Measurements from ENCODE around the gene POU4F3.

The POU4F3 gene

DNA sequence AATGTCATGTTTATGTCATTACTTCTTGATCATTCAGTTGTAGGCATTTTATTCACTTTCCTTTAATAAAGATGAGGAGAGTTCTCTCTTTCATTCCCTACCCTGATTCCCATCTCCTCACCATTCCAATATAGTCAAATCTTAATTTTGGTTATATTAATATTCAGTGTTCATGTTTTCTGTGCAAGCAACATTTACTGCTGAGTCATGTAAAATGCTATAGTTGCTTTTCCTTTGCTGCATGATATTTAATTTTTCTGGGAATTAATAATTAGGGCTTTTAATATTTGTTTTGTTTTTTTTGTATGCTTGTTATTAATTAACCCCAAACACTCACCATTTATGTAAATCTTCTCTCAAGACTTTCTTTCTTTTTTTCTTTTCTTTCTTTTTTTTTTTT, 18.5 kb downstream of the POU4F3 start:
- H3K36me3 ChIP-seq (ENCODE audit: control insufficient read depth, insufficient read depth, low read length): no peaks in the 10 kb centered on the region
- no peak overlapping the region for H3K4me3 ChIP-seq (ENCODE audit: insufficient read depth, low read depth, low read length)
- H3K27ac ChIP-seq (ENCODE audit: insufficient read depth, low read depth, low read length, poor library complexity, severe bottlenecking): no peak overlapping the region
- H3K27me3 ChIP-seq (ENCODE audit: control insufficient read depth, insufficient read depth, low read length, poor library complexity, severe bottlenecking): no peaks in the 10 kb centered on the region
- no peaks in the 10 kb centered on the region for H3K9me3 ChIP-seq (ENCODE audit: control insufficient read depth, low read length)
- H3K4me1 ChIP-seq (ENCODE audit: control insufficient read depth, insufficient read depth, low read length): no peaks in the 10 kb centered on the region

DNA sequence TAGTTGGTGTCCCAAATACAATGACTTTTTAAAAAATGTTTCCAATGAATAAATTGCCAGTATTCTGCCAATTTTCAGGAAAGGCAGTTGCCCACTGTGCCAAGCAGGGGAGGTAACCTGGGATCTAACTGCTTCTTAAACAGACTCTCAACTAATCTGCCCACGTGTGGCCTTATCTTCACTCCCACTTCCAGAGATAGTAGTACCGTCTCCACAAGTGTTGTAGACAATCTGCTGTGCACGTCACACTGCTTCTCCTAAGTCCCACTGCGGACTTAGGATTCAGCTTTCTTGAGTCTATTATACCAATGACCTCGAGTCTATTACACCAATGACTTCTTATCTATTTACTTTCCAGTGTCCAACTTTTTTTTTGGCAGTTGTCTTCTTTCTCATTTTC, 21.2 kb downstream of the POU4F3 start:
- WGBS, 2 experiments: 89% methylated on average over 5 of the region's 5 CpGs
- Histone ChIP-seq H3K4me1 (ENCODE audit: control insufficient read depth, insufficient read depth, low read length) (no peaks in the 10 kb centered on the region), H3K27me3 (ENCODE audit: control insufficient read depth, insufficient read depth, low read length, poor library complexity, severe bottlenecking) (no peaks in the 10 kb centered on the region), H3K27ac (ENCODE audit: insufficient read depth, low read depth, low read length, poor library complexity, severe bottlenecking) (no peak overlapping the region), H3K36me3 (ENCODE audit: control insufficient read depth, insufficient read depth, low read length) (no peaks in the 10 kb centered on the region), H3K4me3 (ENCODE audit: insufficient read depth, low read depth, low read length) (no peak overlapping the region), H3K9me3 (ENCODE audit: control insufficient read depth, low read length) (no peaks in the 10 kb centered on the region)

DNA sequence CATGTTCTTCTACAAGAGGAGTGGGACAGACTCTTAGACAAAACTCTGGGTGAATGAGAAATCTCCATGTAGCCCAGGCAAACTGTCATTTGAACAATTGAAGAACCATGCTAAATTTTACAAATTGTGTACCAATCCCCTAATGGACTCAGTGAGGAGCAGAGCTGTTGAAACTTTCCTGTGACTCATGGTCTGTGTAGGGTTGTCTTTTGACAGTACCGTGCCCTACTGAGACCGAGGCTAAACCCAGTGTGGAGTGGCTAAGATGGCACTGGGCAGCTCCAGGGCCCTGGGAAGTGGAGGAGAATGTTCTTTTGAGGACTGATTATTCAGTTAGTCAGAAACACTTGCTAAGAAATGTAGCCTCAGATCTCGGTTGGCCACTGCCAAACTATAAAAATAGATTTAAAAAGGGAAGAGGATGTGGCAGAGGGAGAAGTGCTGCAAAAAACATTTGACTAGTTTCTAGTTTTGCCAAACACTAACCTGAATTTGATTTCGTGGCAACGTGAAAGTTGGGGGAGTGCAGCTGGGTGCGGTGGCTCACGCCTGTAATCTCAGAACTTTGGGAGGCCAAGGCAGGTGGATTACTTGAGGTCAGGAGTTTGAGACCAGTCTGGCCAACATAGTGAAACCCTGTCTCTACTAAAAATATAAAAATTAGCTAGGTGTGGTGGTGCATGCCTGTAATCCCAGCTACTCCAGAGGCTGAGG, 24.7 kb downstream of the POU4F3 start:
- WGBS, 2 experiments: 92 to 94% methylated on average over 7 of the region's 7 CpGs
- H3K4me3 ChIP-seq (ENCODE audit: insufficient read depth, low read depth, low read length): no peak overlapping the region
- no peaks in the 10 kb centered on the region for H3K36me3 ChIP-seq (ENCODE audit: control insufficient read depth, insufficient read depth, low read length)
- H3K27me3 ChIP-seq (ENCODE audit: control insufficient read depth, insufficient read depth, low read length, poor library complexity, severe bottlenecking): no peaks in the 10 kb centered on the region
- H3K27ac ChIP-seq (ENCODE audit: insufficient read depth, low read depth, low read length, poor library complexity, severe bottlenecking): no peak overlapping the region
- H3K4me1 ChIP-seq (ENCODE audit: control insufficient read depth, insufficient read depth, low read length): no peaks in the 10 kb centered on the region
- H3K9me3 ChIP-seq (ENCODE audit: control insufficient read depth, low read length): no peaks in the 10 kb centered on the region

DNA sequence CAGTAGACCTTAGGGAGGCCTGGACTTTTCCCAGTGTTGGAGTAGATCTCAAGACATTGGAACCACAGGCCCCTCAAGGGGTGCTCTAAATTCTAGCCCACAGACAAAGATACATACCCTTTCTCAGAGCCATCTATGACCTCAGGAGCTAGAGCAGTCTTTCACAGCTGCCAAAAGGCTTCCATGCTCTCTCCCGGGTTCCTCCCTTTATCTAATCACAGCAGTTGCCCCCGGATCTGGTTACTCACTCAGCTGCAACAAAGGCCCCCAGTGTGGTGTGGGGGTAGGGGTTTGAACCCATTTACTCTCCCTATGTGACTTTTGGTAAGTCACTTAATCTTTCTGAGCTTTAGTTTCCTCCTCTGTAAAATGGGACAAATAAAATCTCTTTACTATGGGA, 27.0 kb downstream of the POU4F3 start:
- H3K36me3 ChIP-seq (ENCODE audit: control insufficient read depth, insufficient read depth, low read length): no peaks in the 10 kb centered on the region
- no peaks in the 10 kb centered on the region for H3K4me1 ChIP-seq (ENCODE audit: control insufficient read depth, insufficient read depth, low read length)
- no peak overlapping the region for H3K27ac ChIP-seq (ENCODE audit: insufficient read depth, low read depth, low read length, poor library complexity, severe bottlenecking)
- no peak overlapping the region for H3K4me3 ChIP-seq (ENCODE audit: insufficient read depth, low read depth, low read length)
- no peaks in the 10 kb centered on the region for H3K9me3 ChIP-seq (ENCODE audit: control insufficient read depth, low read length)
- H3K27me3 ChIP-seq (ENCODE audit: control insufficient read depth, insufficient read depth, low read length, poor library complexity, severe bottlenecking): no peaks in the 10 kb centered on the region
- WGBS, 2 experiments: 5 to 14% methylated on average over 2 of the region's 2 CpGs

DNA sequence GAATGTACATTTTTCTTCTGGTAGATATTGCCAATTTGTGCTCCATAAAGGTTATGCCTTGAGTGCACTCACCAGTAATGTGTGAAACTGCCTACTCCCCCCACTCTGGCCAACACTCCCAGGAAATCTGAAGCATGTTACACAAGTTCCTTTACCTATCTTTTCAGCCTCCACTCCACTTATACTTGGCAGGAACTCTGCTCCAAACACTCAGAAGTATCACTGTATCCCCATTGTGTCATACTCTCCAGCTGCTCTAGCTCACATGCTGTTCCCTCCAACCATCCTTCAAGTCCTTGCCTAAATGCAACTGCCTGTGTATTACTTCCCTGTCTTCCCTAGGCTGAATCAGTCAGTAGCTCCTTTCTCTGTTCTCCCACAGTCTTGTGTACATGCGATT, 28.3 kb downstream of the POU4F3 start:
- WGBS, 2 experiments: 75 to 96% methylated on average over 1 of the region's 1 CpG
- H3K27me3 ChIP-seq (ENCODE audit: control insufficient read depth, insufficient read depth, low read length, poor library complexity, severe bottlenecking): no peaks in the 10 kb centered on the region
- no peak overlapping the region for H3K27ac ChIP-seq (ENCODE audit: insufficient read depth, low read depth, low read length, poor library complexity, severe bottlenecking)
- no peaks in the 10 kb centered on the region for H3K36me3 ChIP-seq (ENCODE audit: control insufficient read depth, insufficient read depth, low read length)
- no peak overlapping the region for H3K4me3 ChIP-seq (ENCODE audit: insufficient read depth, low read depth, low read length)
- no peaks in the 10 kb centered on the region for H3K9me3 ChIP-seq (ENCODE audit: control insufficient read depth, low read length)
- no peaks in the 10 kb centered on the region for H3K4me1 ChIP-seq (ENCODE audit: control insufficient read depth, insufficient read depth, low read length)

DNA sequence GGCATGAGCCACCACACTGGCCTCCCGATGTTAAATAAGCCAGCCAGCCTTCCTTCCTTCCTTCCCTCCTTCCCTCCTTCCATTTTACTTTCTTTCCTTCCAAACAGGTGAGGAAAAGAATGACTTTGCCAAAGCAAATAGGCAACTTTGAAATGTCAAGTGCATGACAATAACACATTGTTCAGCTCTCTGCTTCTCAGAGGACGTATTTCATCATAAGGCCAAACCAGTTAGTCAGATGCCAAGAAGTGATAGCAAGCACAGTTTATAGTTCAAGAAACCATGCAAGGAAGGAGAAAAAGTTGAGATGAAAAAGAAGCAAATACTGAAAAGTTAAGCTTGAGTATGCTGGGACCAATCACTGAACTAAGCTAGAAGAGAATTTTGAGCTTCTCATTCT, 29.5 kb downstream of the POU4F3 start:
- H3K4me1 ChIP-seq (ENCODE audit: control insufficient read depth, insufficient read depth, low read length): no peaks in the 10 kb centered on the region
- no peak overlapping the region for H3K4me3 ChIP-seq (ENCODE audit: insufficient read depth, low read depth, low read length)
- H3K27ac ChIP-seq (ENCODE audit: insufficient read depth, low read depth, low read length, poor library complexity, severe bottlenecking): no peak overlapping the region
- H3K36me3 ChIP-seq (ENCODE audit: control insufficient read depth, insufficient read depth, low read length): no peaks in the 10 kb centered on the region
- 87 to 89% methylated on average over 2 of the region's 2 CpGs for WGBS, 2 experiments
- no peaks in the 10 kb centered on the region for H3K9me3 ChIP-seq (ENCODE audit: control insufficient read depth, low read length)
- no peaks in the 10 kb centered on the region for H3K27me3 ChIP-seq (ENCODE audit: control insufficient read depth, insufficient read depth, low read length, poor library complexity, severe bottlenecking)

DNA sequence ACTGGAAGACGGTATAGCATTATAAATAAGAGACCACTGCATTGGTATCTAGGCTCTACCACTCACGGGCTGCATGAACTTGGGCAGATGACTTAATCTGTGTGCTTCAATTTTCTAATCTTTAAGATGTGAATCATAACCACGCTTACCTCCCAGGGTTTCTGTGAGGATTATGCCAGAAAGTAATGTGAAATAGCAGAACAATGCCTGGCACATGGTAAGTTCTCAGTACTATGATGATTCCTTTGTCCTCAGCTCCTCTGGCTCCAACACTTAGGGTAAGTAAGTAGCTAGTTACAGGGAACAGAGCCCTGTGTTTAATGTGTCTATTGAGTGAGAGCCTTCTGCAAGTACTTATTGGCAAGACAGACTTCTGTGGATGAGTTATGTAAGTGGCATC, 31.1 kb downstream of the POU4F3 start:
- Histone ChIP-seq H3K4me3 (ENCODE audit: insufficient read depth, low read depth, low read length) (no peak overlapping the region), H3K36me3 (ENCODE audit: control insufficient read depth, insufficient read depth, low read length) (no peaks in the 10 kb centered on the region), H3K27ac (ENCODE audit: insufficient read depth, low read depth, low read length, poor library complexity, severe bottlenecking) (no peak overlapping the region), H3K27me3 (ENCODE audit: control insufficient read depth, insufficient read depth, low read length, poor library complexity, severe bottlenecking) (no peaks in the 10 kb centered on the region), H3K4me1 (ENCODE audit: control insufficient read depth, insufficient read depth, low read length) (no peaks in the 10 kb centered on the region), H3K9me3 (ENCODE audit: control insufficient read depth, low read length) (no peaks in the 10 kb centered on the region)
- WGBS, 2 experiments: 92 to 100% methylated on average over 3 of the region's 3 CpGs

DNA sequence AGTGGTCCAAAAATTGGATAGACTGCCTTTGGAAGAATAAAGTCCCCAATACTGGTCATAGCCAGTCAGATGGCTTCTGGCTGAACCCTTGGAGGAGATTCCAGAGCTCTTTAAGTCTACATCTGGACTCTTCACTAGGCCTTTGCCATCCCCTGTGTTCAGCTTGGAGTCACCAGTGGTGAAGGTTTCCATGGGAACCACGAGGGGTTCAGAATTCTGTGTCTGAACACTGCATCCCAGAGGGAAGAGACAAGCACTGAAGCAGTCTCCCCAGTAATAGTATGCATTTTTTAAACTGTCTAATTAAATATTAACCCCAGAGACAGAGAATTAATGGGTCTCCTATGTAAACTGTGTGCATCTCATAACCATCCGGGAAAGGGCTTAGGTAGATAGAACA, 38.2 kb downstream of the POU4F3 start:
- Histone ChIP-seq H3K27me3 (ENCODE audit: control insufficient read depth, insufficient read depth, low read length, poor library complexity, severe bottlenecking) (no peaks in the 10 kb centered on the region), H3K36me3 (ENCODE audit: control insufficient read depth, insufficient read depth, low read length) (no peaks in the 10 kb centered on the region), H3K9me3 (ENCODE audit: control insufficient read depth, low read length) (no peaks in the 10 kb centered on the region), H3K4me3 (ENCODE audit: insufficient read depth, low read depth, low read length) (no peak overlapping the region), H3K27ac (ENCODE audit: insufficient read depth, low read depth, low read length, poor library complexity, severe bottlenecking) (no peak overlapping the region), H3K4me1 (ENCODE audit: control insufficient read depth, insufficient read depth, low read length) (no peaks in the 10 kb centered on the region)
- 90 to 93% methylated on average over 2 of the region's 2 CpGs for WGBS, 2 experiments

DNA sequence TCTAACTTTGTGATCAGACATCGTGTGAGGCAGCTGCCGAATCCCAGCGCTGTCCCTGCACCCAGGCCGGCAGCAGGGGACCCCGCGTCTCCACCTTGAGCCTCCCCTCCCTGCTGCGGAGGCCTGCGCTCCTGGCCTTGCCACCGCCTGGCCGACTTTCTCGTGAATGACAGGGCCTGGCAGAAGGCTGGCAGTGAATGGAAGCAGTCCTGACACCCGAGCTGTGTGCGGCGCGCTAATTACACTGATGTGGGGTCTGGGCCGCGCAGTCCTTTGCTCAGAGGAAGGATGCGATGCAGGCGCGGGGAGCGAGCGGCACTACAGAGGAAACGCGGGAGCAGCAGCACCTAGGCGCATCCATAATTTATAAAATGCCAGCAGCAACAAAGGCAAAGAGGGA, 40.3 kb downstream of the POU4F3 start:
- H3K36me3 ChIP-seq (ENCODE audit: control insufficient read depth, insufficient read depth, low read length): no peaks in the 10 kb centered on the region
- no peaks in the 10 kb centered on the region for H3K27me3 ChIP-seq (ENCODE audit: control insufficient read depth, insufficient read depth, low read length, poor library complexity, severe bottlenecking)
- no peak overlapping the region for H3K27ac ChIP-seq (ENCODE audit: insufficient read depth, low read depth, low read length, poor library complexity, severe bottlenecking)
- H3K4me1 ChIP-seq (ENCODE audit: control insufficient read depth, insufficient read depth, low read length): no peaks in the 10 kb centered on the region
- H3K4me3 ChIP-seq (ENCODE audit: insufficient read depth, low read depth, low read length): no peak overlapping the region
- no peaks in the 10 kb centered on the region for H3K9me3 ChIP-seq (ENCODE audit: control insufficient read depth, low read length)
- 91 to 93% methylated on average over 25 of the region's 25 CpGs for WGBS, 2 experiments

DNA sequence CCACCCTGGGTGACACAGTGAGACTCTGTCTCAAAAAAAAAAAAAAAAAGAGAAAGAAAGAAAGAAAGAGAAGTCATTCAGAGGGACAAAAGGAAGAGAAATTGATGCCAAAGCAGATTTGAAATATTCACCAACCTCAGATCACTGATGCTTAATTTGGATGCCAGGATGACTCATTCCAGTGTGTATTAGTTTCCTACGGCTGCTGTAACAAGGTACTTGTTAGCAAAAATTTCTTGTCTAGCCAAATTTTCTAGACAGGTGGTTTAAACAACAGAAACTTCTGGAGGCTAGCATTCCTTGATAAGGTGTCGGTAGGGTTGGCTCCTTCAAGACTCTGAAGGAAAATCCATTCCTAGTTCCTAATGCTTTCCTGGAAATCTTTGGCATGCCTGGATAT, 42.1 kb downstream of the POU4F3 start:
- H3K4me3 ChIP-seq (ENCODE audit: insufficient read depth, low read depth, low read length): no peak overlapping the region
- no peaks in the 10 kb centered on the region for H3K27me3 ChIP-seq (ENCODE audit: control insufficient read depth, insufficient read depth, low read length, poor library complexity, severe bottlenecking)
- H3K4me1 ChIP-seq (ENCODE audit: control insufficient read depth, insufficient read depth, low read length): no peaks in the 10 kb centered on the region
- WGBS, 2 experiments: 94 to 95% methylated on average over 2 of the region's 2 CpGs
- no peaks in the 10 kb centered on the region for H3K9me3 ChIP-seq (ENCODE audit: control insufficient read depth, low read length)
- H3K36me3 ChIP-seq (ENCODE audit: control insufficient read depth, insufficient read depth, low read length): no peaks in the 10 kb centered on the region
- H3K27ac ChIP-seq (ENCODE audit: insufficient read depth, low read depth, low read length, poor library complexity, severe bottlenecking): no peak overlapping the region

DNA sequence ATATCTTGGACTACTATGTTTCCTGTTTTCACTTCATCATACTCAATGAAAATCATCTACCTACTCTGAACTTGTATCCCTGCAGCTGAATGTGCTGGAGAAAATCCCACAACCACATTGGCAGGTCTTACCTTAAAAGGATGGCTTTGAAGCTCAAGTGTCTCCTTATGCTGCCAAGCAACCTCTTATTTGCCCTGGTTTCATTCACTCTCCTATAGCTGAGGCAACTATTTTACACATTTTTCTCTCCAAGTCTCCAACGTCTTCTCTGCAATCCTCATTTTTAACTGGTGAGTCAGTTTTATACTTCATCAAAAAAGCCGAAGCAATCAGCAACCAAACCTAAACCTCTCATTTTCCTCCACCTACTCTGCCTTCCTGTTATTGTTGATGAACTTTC, 49.7 kb downstream of the POU4F3 start:
- H3K4me1 ChIP-seq (ENCODE audit: control insufficient read depth, insufficient read depth, low read length): no peaks in the 10 kb centered on the region
- no peaks in the 10 kb centered on the region for H3K9me3 ChIP-seq (ENCODE audit: control insufficient read depth, low read length)
- no peaks in the 10 kb centered on the region for H3K27me3 ChIP-seq (ENCODE audit: control insufficient read depth, insufficient read depth, low read length, poor library complexity, severe bottlenecking)
- H3K4me3 ChIP-seq (ENCODE audit: insufficient read depth, low read depth, low read length): no peak overlapping the region
- 70 to 73% methylated on average over 2 of the region's 2 CpGs for WGBS, 2 experiments
- no peak overlapping the region for H3K27ac ChIP-seq (ENCODE audit: insufficient read depth, low read depth, low read length, poor library complexity, severe bottlenecking)
- H3K36me3 ChIP-seq (ENCODE audit: control insufficient read depth, insufficient read depth, low read length): no peaks in the 10 kb centered on the region
